ENCODE results near the gene CCNQ. TPM values are rescaled to one million over a fixed set of nuclear protein-coding genes. Genes with fewer than 3 reads are reported as not detected.

CCNQ gene
- polyA plus RNA-seq, 6 donors from 2014 or later = 31.9 to 88.0 (median 69.7) TPM

- Mint-ChIP-seq H3K27ac (peak overlapping the region in 1 of 6 donors; percentile 80), H3K4me1 (peaks cover 40 to 59% (median 42%) of the 10 kb centered on the region in 3 donors), H3K9me3 (peaks cover 0 to 4% (median 0%) of the 10 kb centered on the region in 7 donors), H3K27me3 (no peaks in the 10 kb centered on the region), H3K4me3 (peak overlapping the region in 1 of 8 donors; percentile 94), H3K36me3 (no peaks in the 10 kb centered on the region)
- ATAC-seq (ENCODE audit: low read depth in 2 of 2) (no peak), DNase-seq (no peak)
Observed at GRCh38 chrX:153595387-153595786, 3.6 kb downstream of the CCNQ start.

GRCh38 chrX:153593811-153594500 is 5.0 kb downstream of the CCNQ start:
- H3K4me1 Mint-ChIP-seq = peaks cover 35 to 54% (median 36%) of the 10 kb centered on the region in 3 donors
- no peaks in the 10 kb centered on the region for H3K27me3 Mint-ChIP-seq
- peak overlapping the region in 1 of 6 donors; percentile 42 for H3K27ac Mint-ChIP-seq
- ATAC-seq (ENCODE audit: low read depth in 2 of 2) (no peak), DNase-seq (no peak)
- no peaks in the 10 kb centered on the region for H3K36me3 Mint-ChIP-seq
- peak overlapping the region in 1 of 8 donors; percentile 33 for H3K4me3 Mint-ChIP-seq
- H3K9me3 Mint-ChIP-seq = peaks cover 0 to 4% (median 0%) of the 10 kb centered on the region in 7 donors

- ATAC-seq (ENCODE audit: low read depth in 2 of 2) = no peak
- Mint-ChIP-seq H3K4me1 (peaks cover 34 to 55% (median 36%) of the 10 kb centered on the region in 3 donors), H3K27me3 (no peaks in the 10 kb centered on the region), H3K27ac (peak overlapping the region in 3 of 6 donors; percentile 34 to 47 (median 42)), H3K36me3 (no peaks in the 10 kb centered on the region), H3K4me3 (peak overlapping the region in 1 of 8 donors; percentile 53), H3K9me3 (peaks cover 0 to 4% (median 0%) of the 10 kb centered on the region in 7 donors)
- DNase-seq = no peak
Observed at GRCh38 chrX:153592966-153593688, 5.8 kb downstream of the CCNQ start.

DNA sequence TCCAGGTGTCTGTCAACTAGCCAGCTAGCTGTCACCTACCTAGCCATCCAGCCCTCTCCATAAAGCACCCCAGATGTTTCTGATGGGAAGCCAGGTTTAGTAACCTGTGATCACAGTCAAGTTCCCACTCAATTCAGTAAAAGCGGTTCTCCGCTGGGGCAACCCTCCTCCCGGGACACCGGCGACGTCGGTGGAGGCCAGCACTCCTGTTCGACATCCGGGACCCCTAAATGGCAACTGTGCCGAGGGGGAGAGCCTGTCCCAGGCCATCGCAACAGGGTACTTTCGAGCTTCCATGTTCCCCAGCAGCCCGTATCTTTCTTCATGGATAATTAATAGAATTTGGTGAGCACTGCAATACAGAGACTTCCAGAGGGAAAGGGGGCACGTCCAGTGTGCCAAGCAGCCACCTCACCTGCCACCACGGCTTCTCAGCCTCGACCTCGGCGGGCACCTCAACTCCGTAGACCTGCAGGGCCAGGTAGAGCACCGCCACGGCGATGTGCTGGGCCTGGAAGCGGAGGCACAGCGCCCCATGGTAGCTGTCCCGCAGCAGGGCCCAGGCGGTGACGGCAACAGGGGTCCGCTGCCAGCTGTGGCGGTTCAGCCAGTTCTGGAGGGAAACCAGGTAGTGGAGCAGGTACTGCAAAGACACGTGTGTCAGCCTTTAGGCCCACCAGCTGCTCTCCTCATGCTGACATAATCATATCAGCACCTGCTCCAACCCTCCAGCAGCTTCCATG is 6.7 kb downstream of the CCNQ start:
- no peaks in the 10 kb centered on the region for H3K27me3 Mint-ChIP-seq
- DNase-seq = no peak
- peaks cover 27 to 46% (median 32%) of the 10 kb centered on the region in 3 donors for H3K4me1 Mint-ChIP-seq
- peak overlapping the region in 1 of 8 donors; percentile 8 for H3K4me3 Mint-ChIP-seq
- ATAC-seq (ENCODE audit: low read depth in 2 of 2) = no peak
- peaks cover 0 to 1% (median 0%) of the 10 kb centered on the region in 7 donors for H3K9me3 Mint-ChIP-seq
- peak overlapping the region; percentile 42 to 93 (median 84) for H3K27ac Mint-ChIP-seq
- H3K36me3 Mint-ChIP-seq = no peaks in the 10 kb centered on the region

- H3K9me3 Mint-ChIP-seq = no peaks in the 10 kb centered on the region
- ATAC-seq (ENCODE audit: low read depth in 2 of 2) = peak; percentile 95 to 96
- peak overlapping the region; percentile 54 to 93 (median 84) for H3K27ac Mint-ChIP-seq
- H3K4me3 Mint-ChIP-seq = peak overlapping the region in 5 of 8 donors; percentile 12 to 54 (median 37)
- H3K27me3 Mint-ChIP-seq = no peaks in the 10 kb centered on the region
- peak; percentile 29 for DNase-seq
- no peaks in the 10 kb centered on the region for H3K36me3 Mint-ChIP-seq
- peaks cover 22 to 37% (median 22%) of the 10 kb centered on the region in 3 donors for H3K4me1 Mint-ChIP-seq
Observed at GRCh38 chrX:153590961-153591956, 7.7 kb downstream of the CCNQ start.

- Mint-ChIP-seq H3K27me3 (no peaks in the 10 kb centered on the region), H3K36me3 (no peaks in the 10 kb centered on the region), H3K9me3 (peaks cover 0 to 2% (median 0%) of the 10 kb centered on the region in 7 donors), H3K4me1 (peaks cover 13 to 30% (median 16%) of the 10 kb centered on the region in 3 donors), H3K27ac (no peak overlapping the region), H3K4me3 (no peak overlapping the region)
- ATAC-seq (ENCODE audit: low read depth in 2 of 2) = no peak
- no peak for DNase-seq
Observed at GRCh38 chrX:153588782-153589446, 10.0 kb downstream of the CCNQ start.

GRCh38 chrX:153588021-153588781 is 10.7 kb downstream of the CCNQ start:
- DNase-seq (no peak), ATAC-seq (ENCODE audit: low read depth in 2 of 2) (no peak)
- Mint-ChIP-seq H3K4me1 (peaks cover 13 to 37% (median 21%) of the 10 kb centered on the region in 3 donors), H3K27ac (peak overlapping the region in 1 of 6 donors; percentile 8), H3K36me3 (no peaks in the 10 kb centered on the region), H3K4me3 (no peak overlapping the region), H3K27me3 (no peaks in the 10 kb centered on the region), H3K9me3 (peaks cover 0 to 2% (median 0%) of the 10 kb centered on the region in 7 donors)

- no peak overlapping the region for H3K4me3 Mint-ChIP-seq
- no peak overlapping the region for H3K27ac Mint-ChIP-seq
- H3K27me3 Mint-ChIP-seq = no peaks in the 10 kb centered on the region
- peaks cover 0 to 2% (median 0%) of the 10 kb centered on the region in 7 donors for H3K9me3 Mint-ChIP-seq
- H3K4me1 Mint-ChIP-seq = peaks cover 19 to 43% (median 28%) of the 10 kb centered on the region in 3 donors
- no peak for ATAC-seq (ENCODE audit: low read depth in 2 of 2)
- DNase-seq = no peak
- no peaks in the 10 kb centered on the region for H3K36me3 Mint-ChIP-seq
Observed at GRCh38 chrX:153587342-153587741, 11.6 kb downstream of the CCNQ start.

- Mint-ChIP-seq H3K36me3 (no peaks in the 10 kb centered on the region), H3K4me1 (peaks cover 9 to 36% (median 19%) of the 10 kb centered on the region in 3 donors), H3K27me3 (no peaks in the 10 kb centered on the region), H3K4me3 (peak overlapping the region in 1 of 8 donors; percentile 39), H3K9me3 (peaks cover 0 to 2% (median 0%) of the 10 kb centered on the region in 7 donors), H3K27ac (peak overlapping the region in 2 of 6 donors; percentile 7 to 81)
- DNase-seq = no peak
- ATAC-seq (ENCODE audit: low read depth in 2 of 2) = no peak
Observed at GRCh38 chrX:153585827-153586226, 13.1 kb downstream of the CCNQ start.

DNA sequence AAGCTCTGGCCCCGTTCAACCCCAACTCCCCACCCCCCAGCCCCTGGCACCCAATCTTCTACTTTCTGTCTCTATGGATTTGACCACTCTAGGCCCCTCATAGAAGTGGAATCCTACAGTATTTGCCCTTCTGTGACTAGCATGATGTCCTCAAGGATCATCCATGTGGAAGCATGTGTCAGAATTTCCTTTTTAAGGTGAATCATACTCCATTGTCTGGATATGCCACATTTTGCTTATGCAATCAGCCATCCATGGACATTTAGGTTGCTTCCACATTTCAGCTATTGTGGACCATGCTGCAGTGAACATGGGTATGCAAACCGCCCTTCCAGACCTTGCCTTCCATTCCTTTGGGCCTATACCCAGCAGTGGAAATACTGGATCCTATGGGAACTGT is 15.5 kb downstream of the CCNQ start:
- no peak for DNase-seq

DNA sequence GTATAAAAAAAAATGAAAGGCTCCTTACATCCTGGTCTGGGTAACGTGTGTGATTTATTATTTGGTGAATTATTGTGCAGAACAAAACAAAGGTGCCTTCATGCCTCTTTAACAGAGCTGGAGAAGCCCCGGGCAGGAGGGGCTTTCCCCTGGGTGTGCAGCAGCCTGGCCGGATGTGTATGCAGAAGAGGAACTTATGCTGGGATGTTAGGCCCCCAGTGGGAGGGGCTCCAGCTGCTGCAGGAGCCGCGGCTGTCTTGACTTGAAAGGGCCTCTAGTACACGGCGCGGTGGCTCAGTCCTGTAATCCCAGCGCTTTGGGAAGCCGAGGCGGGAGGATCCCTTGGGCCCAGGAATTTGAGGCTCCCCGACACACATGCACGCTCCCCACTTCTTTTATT is 16.0 kb downstream of the CCNQ start:
- ATAC-seq (ENCODE audit: low read depth in 2 of 2) (peak; percentile 100), DNase-seq (peak; percentile 75)
- Mint-ChIP-seq H3K27me3 (no peaks in the 10 kb centered on the region), H3K27ac (peak overlapping the region in 5 of 6 donors; percentile 1 to 91 (median 69)), H3K4me1 (peaks cover 15 to 29% (median 25%) of the 10 kb centered on the region in 3 donors), H3K4me3 (peak overlapping the region in 7 of 8 donors; percentile 42 to 86 (median 77)), H3K9me3 (peaks cover 0 to 2% (median 0%) of the 10 kb centered on the region in 7 donors), H3K36me3 (no peaks in the 10 kb centered on the region)

More for the DNA sequence above, 15.5 kb downstream of the CCNQ start:
- Mint-ChIP-seq H3K9me3 (peaks cover 0 to 2% (median 0%) of the 10 kb centered on the region in 7 donors), H3K4me3 (peak overlapping the region in 6 of 8 donors; percentile 42 to 86 (median 79)), H3K36me3 (no peaks in the 10 kb centered on the region), H3K27me3 (no peaks in the 10 kb centered on the region), H3K27ac (peak overlapping the region in 2 of 6 donors; percentile 12 to 42), H3K4me1 (peaks cover 15 to 32% (median 25%) of the 10 kb centered on the region in 3 donors)
- no peak for ATAC-seq (ENCODE audit: low read depth in 2 of 2)

Measured in naive B cell (primary cell).